H9 (cell line): ENCODE data around the gene FBXO42. TPM values are rescaled to one million over a fixed set of nuclear protein-coding genes. Genes with fewer than 3 reads are reported as not detected.

ENCODE experiments used
- DNase-seq: peaks from one replicate; pipeline ENCODE4 v3.0.0-alpha.2; 2017
- H2AFZ ChIP-seq: one replicate; pipeline ENCODE4 v1.6.1; 2013; ENCODE audit warnings: mild to moderate bottlenecking, low read length, control low read depth, moderate library complexity
- H2AK5ac ChIP-seq: 2 replicates; pipeline ENCODE4 v1.6.1; 2013; ENCODE audit warnings: low read length, control low read depth, mixed read lengths; ENCODE audit not compliant: insufficient read length
- H2BK120ac ChIP-seq: one replicate; pipeline ENCODE4 v1.6.1; 2013; ENCODE audit warnings: low read depth, mild to moderate bottlenecking, low read length, control low read depth, inconsistent platforms; ENCODE audit not compliant: poor library complexity, severe bottlenecking
- H2BK12ac ChIP-seq: 2 replicates; pipeline ENCODE4 v1.6.1; 2013; ENCODE audit warnings: low read length, control low read depth, mixed read lengths, low read depth; ENCODE audit not compliant: insufficient read length
- H2BK15ac ChIP-seq: 2 replicates; pipeline ENCODE4 v1.6.1; 2013; ENCODE audit warnings: low read depth, low read length, control low read depth
- H2BK20ac ChIP-seq: one replicate; pipeline ENCODE4 v1.6.1; 2013; ENCODE audit warnings: low read depth, mild to moderate bottlenecking, low read length, control low read depth, inconsistent platforms; ENCODE audit not compliant: poor library complexity, severe bottlenecking
- H2BK5ac ChIP-seq: 2 replicates; pipeline ENCODE4 v1.6.1; 2013; ENCODE audit warnings: low read length, control low read depth, mixed read lengths; ENCODE audit not compliant: insufficient read length
- H3K14ac ChIP-seq: 2 replicates; pipeline ENCODE4 v1.6.1; 2013; ENCODE audit warnings: low read length, control low read depth; ENCODE audit not compliant: insufficient read depth
- H3K18ac ChIP-seq: 2 replicates; pipeline ENCODE4 v1.6.1; 2013; ENCODE audit warnings: low read depth, mild to moderate bottlenecking, mixed read lengths, low read length, control low read depth; ENCODE audit not compliant: insufficient read length
- H3K23ac ChIP-seq: 2 replicates; pipeline ENCODE4 v1.6.1; 2013; ENCODE audit warnings: low read length, control low read depth, mixed read lengths, low read depth; ENCODE audit not compliant: insufficient read length
- H3K23me2 ChIP-seq: 2 replicates; pipeline ENCODE4 v1.6.1; 2013; ENCODE audit warnings: low read depth, mild to moderate bottlenecking, mixed read lengths, low read length, control low read depth; ENCODE audit not compliant: insufficient read length, poor library complexity, severe bottlenecking
- H3K27ac ChIP-seq: 2 replicates; pipeline ENCODE4 v1.5.1; 2013; ENCODE audit warnings: low read length, control low read depth, mixed read lengths, low read depth; ENCODE audit not compliant: insufficient read length
- H3K27me3 ChIP-seq: 2 replicates; pipeline ENCODE4 v1.6.1; 2013; ENCODE audit warnings: low read length, control low read depth, inconsistent platforms; ENCODE audit not compliant: insufficient read depth
- H3K4ac ChIP-seq: 2 replicates; pipeline ENCODE4 v1.6.1; 2013; ENCODE audit warnings: low read depth, mild to moderate bottlenecking, control low read depth, inconsistent platforms, low read length, moderate library complexity
- H3K4me1 ChIP-seq: 2 replicates; pipeline ENCODE4 v1.6.1; 2013; ENCODE audit warnings: low read length, control low read depth, inconsistent platforms; ENCODE audit not compliant: insufficient read depth
- H3K4me2 ChIP-seq: 2 replicates; pipeline ENCODE4 v1.6.1; 2013; ENCODE audit warnings: low read length, control low read depth, mixed read lengths; ENCODE audit not compliant: insufficient read length, insufficient read depth
- H3K56ac ChIP-seq: 2 replicates; pipeline ENCODE4 v1.6.1; 2013; ENCODE audit warnings: low read depth, mild to moderate bottlenecking, mixed read lengths, low read length, control low read depth; ENCODE audit not compliant: insufficient read length
- H3K79me1 ChIP-seq: 2 replicates; pipeline ENCODE4 v1.6.1; 2013; ENCODE audit warnings: low read depth, mild to moderate bottlenecking, moderate library complexity, low read length, control low read depth, inconsistent platforms; ENCODE audit not compliant: insufficient read depth, poor library complexity, severe bottlenecking
- H3K79me2 ChIP-seq: 2 replicates; pipeline ENCODE4 v1.6.1; 2013; ENCODE audit warnings: low read length, control low read depth, inconsistent platforms; ENCODE audit not compliant: insufficient read depth
- H3K9ac ChIP-seq: 2 replicates; pipeline ENCODE4 v1.6.1; 2013; ENCODE audit warnings: low read length, control low read depth, mixed read lengths; ENCODE audit not compliant: insufficient read length; ENCODE audit errors: extremely low read depth
- H3K9me3 ChIP-seq: one replicate; pipeline ENCODE4 v1.6.1; 2013; ENCODE audit warnings: low read depth, low read length, inconsistent platforms; ENCODE audit not compliant: control insufficient read depth
- H3T11ph ChIP-seq: one replicate; pipeline ENCODE4 v1.6.1; 2013; ENCODE audit warnings: mild to moderate bottlenecking, low read length, control low read depth, inconsistent platforms
- H4K20me1 ChIP-seq: one replicate; pipeline ENCODE4 v1.6.1; 2013; ENCODE audit not compliant: control insufficient read depth, insufficient read length, insufficient read depth
- H4K5ac ChIP-seq: 2 replicates; pipeline ENCODE4 v1.6.1; 2013; ENCODE audit warnings: low read depth, mild to moderate bottlenecking, mixed read lengths, low read length, control low read depth; ENCODE audit not compliant: insufficient read length
- H4K8ac ChIP-seq: replicated peaks from 2 replicates; pipeline ENCODE4 v1.6.1; 2013; ENCODE audit warnings: low read length, control low read depth, mixed read lengths, low read depth; ENCODE audit not compliant: insufficient read length
- H4K91ac ChIP-seq: 2 replicates; pipeline ENCODE4 v1.6.1; 2013; ENCODE audit warnings: low read depth, mild to moderate bottlenecking, moderate library complexity, mixed read lengths, low read length, control low read depth; ENCODE audit not compliant: insufficient read length
- H3K27ac Mint-ChIP-seq, 3 experiments: 2 replicates in 2 of 3; 3 replicates in 1 of 3; pipeline ENCODE4 v1.8.0; 2020 to 2021; ENCODE audit warnings: mixed read lengths in 3 of 3, mild to moderate bottlenecking in 1 of 3, moderate library complexity in 1 of 3
- H3K27me3 Mint-ChIP-seq: 2 replicates; pipeline ENCODE4 v1.8.0; 2021; ENCODE audit warnings: low read depth, mild to moderate bottlenecking, moderate library complexity, mixed read lengths
- H3K36me3 Mint-ChIP-seq, 3 experiments: 2 replicates in 2 of 3; 3 replicates in 1 of 3; pipeline ENCODE4 v1.8.0; 2020 to 2021; ENCODE audit warnings: low read depth in 3 of 3, mixed read lengths in 3 of 3; ENCODE audit not compliant: insufficient read depth in 1 of 3
- H3K4me1 Mint-ChIP-seq, 2 experiments: 2 replicates each; pipeline ENCODE4 v1.8.0; 2020; ENCODE audit warnings: mixed read lengths in 2 of 2
- H3K4me3 Mint-ChIP-seq, 2 experiments: 2 replicates in 1 of 2; 3 replicates in 1 of 2; pipeline ENCODE4 v1.8.0; 2020 to 2021; ENCODE audit warnings: mild to moderate bottlenecking in 2 of 2, mixed read lengths in 2 of 2, moderate library complexity in 1 of 2
- H3K9me3 Mint-ChIP-seq, 2 experiments: 2 replicates in 1 of 2; 3 replicates in 1 of 2; pipeline ENCODE4 v1.8.0; 2020; ENCODE audit warnings: mild to moderate bottlenecking in 2 of 2, mixed read lengths in 2 of 2, moderate library complexity in 1 of 2
- CTCF ChIP-seq: fragments of 200-600 bp; sonication (generic); conservative IDR thresholded peaks from 3 replicates; pipeline ENCODE4 v1.8.0; 2021; ENCODE audit warnings: antibody characterized with exemption, mild to moderate bottlenecking
- WGBS: extraction: QIAGEN DNeasy Blood & Tissue Kit; methylation state at CpG from one replicate; pipeline ENCODE4 v1.1.7; 2013; ENCODE audit warnings: missing lambda C conversion rate, low lambda C conversion rate, mixed read lengths; ENCODE audit not compliant: insufficient read length; ENCODE audit errors: extremely low coverage; 5-methylcytosine and 5-hydroxymethylcytosine counted together
- long read RNA-seq: library from polyadenylated mRNA; unstranded; transcript quantifications from one replicate; pipeline ENCODE4 v2.0.0, GENCODE V29; 2020
- total RNA-seq: library from RNA; stranded (reverse); gene quantifications from 2 replicates; pipeline ENCODE4 v1.2.1, GENCODE V29; 2021

FBXO42 gene
- 17.4 and 19.0 TPM in 2 replicates for total RNA-seq
- long read RNA-seq, full-length matches to known transcripts: 94 of 142 reads
- long read RNA-seq, partial matches to known transcripts: 9 of 142 reads
- long read RNA-seq, other reads (novel, unspliced or antisense): 39 of 142 reads

- Histone ChIP-seq H3T11ph (no peak within 1 kb of the TSS), H3K14ac (peak within 1 kb of the TSS; percentile 2; the same call in 1 of the 2 replicates), H3K4me1 (no peaks in the 10 kb centered on the region), H4K8ac (no peak within 1 kb of the TSS), H3K23ac (no peak within 1 kb of the TSS), H3K9me3 (no peaks in the 10 kb centered on the region), H3K4ac (no peak within 1 kb of the TSS), H2BK120ac (no peak within 1 kb of the TSS), H3K27ac (no peak within 1 kb of the TSS), H2AFZ (no peak within 1 kb of the TSS), H4K91ac (no peak within 1 kb of the TSS), H2BK12ac (no peak within 1 kb of the TSS), H3K27me3 (no peaks in the 10 kb centered on the region), H3K23me2 (peaks cover 11% of the 10 kb centered on the region), H2BK15ac (no peak within 1 kb of the TSS), H3K79me2 (peaks cover 9% of the 10 kb centered on the region; the same call in 1 of the 2 replicates), H3K18ac (peak within 1 kb of the TSS; percentile 90), H3K79me1 (peaks cover 4% of the 10 kb centered on the region), H4K5ac (no peak within 1 kb of the TSS), H3K56ac (no peak within 1 kb of the TSS), H2AK5ac (no peak within 1 kb of the TSS), H3K9ac (peak within 1 kb of the TSS; percentile 89), H3K4me2 (peak within 1 kb of the TSS; percentile 98), H2BK20ac (no peak within 1 kb of the TSS), H4K20me1 (no peaks in the 10 kb centered on the region), H2BK5ac (no peak within 1 kb of the TSS)
- H3K9me3 Mint-ChIP-seq: no peaks in the 10 kb centered on the region
- TF ChIP-seq CTCF: peak; percentile 56; the same call in 2 of the 3 replicates
- H3K27ac Mint-ChIP-seq: peak within 1 kb of the TSS; percentile 70 to 94 (median 82)
- H3K36me3 Mint-ChIP-seq: no peaks in the 10 kb centered on the region
- H3K27me3 Mint-ChIP-seq: no peaks in the 10 kb centered on the region
- WGBS: no CpG with 5 or more reads among the region's 81 CpGs
- H3K4me3 Mint-ChIP-seq: peak within 1 kb of the TSS; percentile 92 to 94
- peak; percentile 95 for DNase-seq
- peaks cover 17 to 19% of the 10 kb centered on the region in 2 experiments for H3K4me1 Mint-ChIP-seq
Observed at GRCh38 chr1:16351994-16352841, at the start of gene FBXO42. TSS of gene FBXO42 (minus strand) at chr1:16352480. CDS start at chr1:16315418, 37,062 bp downstream.
